Hematopoietic multipotent progenitor cell treated with erythropoietin and hydrocortisone succinate and interleukin-3 and kit ligand, for 17 days (in vitro differentiated cells): ENCODE data around the gene MEX3C.

Experiments used
- DNase-seq: peaks from one replicate; pipeline ENCODE4 v3.0.0-alpha.2; 2015; ENCODE audit warnings: low spot score

MEX3C gene

DNA sequence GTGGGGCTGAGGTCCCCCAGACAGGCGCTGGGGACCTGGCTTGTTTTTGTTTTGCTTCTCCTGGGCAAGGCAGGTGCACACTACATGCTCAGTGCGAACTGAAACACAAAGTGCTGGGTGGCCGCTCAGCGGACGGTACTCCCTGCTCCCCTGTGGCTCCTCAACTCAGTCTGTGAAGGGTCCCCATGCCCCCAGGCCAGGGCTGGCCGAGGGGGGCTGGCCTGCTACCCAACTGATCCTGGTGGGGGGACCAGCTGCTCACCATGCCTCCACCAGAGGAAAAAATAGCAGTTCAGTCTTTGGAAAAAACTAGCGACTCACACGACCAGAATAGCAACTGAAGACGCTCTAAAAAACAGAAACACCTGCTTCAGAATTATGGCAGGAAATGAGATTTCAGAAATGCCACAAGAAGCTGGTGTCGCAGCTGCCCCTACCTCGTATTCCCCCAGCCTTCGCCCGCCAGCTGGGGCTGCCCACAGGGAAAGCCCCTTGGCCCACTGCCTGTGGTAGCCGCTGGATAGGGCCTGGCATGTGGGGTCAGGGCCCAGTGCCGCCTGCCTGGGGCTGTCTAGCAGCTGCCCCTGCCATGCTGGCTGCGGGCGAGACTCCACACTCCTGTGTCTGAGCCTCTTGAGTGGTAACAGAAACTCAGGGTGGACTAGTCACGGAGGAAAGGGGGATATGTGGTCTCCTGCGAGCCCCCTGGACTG, 43.7 kb downstream of the MEX3C start:
- no peak for DNase-seq

- DNase-seq = no peak
Observed at GRCh38 chr18:51151568-51152511, 45.6 kb downstream of the MEX3C start.

- no peak for DNase-seq
Observed at GRCh38 chr18:51151185-51151567, 46.3 kb downstream of the MEX3C start.

DNA sequence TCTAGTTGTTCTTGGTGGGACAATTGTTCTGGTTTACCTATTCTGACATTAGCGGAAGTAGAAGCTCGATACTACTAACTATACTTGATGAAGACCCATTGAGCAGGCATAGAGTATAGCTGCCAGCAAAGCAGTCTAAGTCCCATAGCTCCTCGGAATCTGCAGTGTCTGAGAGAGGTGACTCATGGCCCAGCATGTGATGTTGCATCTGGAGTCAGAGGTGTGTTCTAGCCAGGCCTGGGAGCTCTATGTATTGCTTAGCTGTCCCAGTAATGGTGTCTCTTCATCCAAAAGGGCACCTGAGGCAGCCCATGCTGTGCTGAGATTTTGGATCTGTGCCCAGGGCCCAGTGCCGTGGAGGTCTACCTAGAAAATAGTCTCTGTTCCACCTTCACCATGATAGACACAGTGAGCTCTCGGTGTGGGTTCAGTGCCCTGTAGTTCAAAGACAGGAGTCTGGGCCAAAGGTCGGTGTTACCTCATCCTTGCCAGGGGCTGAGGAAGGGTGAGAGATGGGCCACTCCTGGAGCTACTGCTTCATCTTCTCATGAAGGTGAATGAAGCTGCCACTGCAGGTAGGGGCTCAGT, 47.3 kb downstream of the MEX3C start:
- no peak for DNase-seq

DNA sequence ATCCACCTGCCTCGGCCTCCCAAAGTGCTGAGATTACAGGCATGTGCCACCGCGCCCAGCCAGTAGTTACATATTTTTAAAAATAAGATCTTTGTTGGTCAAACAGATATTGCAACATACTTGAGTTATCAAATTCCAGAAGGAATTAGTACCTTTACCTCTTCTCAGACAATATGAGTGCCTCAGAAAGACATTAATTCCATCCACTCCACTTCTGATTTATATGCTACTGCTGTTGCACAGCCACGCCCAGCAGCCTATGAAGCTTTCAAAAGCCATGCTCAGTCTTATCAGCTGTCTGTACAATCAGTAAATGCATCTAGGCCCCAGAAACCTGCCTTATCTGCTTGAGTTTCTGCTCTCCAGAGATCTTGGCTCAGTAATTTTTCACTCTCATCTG, 47.8 kb downstream of the MEX3C start:
- DNase-seq = no peak

DNA sequence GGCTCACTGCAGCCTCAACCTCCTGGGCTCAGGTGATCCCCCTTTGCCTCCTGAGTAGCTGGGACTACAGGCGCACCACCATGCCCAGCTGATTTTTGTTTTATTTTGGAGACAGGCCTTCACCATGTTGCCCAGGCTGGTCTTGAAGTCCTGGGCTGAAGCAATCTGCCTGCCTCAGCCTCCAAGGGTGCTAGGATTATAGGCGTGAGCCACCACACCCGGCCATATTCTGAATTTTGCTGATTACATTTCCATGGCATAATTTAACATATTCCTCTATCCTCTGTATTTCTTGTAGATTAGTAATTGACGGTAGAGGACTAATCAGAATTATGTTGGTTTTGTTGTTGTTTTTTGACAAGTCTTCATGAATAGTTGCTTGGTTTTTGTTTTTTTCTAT, 50.6 kb downstream of the MEX3C start:
- no peak for DNase-seq

- no peak for DNase-seq
Observed at GRCh38 chr18:51138936-51139335, 58.5 kb downstream of the MEX3C start.

- no peak for DNase-seq
Observed at GRCh38 chr18:51137891-51138290, 59.6 kb downstream of the MEX3C start.

DNA sequence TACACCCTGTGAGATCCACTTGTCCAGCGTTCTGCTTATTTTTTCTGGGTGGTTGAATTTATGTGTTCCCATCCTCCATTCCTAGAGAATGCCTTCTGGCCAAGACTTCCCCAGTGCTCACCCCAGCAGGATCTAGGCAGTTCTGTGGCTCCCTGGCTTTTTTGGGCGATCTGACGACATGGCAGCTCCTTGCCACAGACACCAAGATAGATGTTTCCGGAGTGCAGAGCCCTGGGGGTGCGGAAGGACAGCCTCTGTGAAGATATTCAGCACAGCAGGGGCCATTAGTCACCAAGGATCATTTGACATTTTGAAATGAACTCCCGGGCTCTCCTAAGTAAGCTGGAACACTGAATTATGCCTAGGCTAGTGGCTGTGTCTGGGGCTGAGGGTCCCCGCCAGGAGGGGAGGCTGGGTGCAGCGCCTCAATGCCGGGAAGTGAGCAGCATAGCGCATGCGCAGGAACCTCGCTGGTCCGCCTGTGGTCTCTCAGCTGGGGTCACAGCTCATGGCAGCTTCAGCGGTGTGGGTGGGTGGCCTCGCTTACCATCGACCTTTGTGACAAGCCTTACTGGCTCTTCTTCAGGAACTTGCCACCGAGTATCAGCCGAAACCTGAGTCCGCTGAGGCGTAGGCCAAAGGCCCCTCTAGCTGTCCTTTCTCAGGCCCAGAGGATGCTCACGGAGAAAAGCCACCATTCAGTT, 60.3 kb downstream of the MEX3C start:
- DNase-seq = no peak

GRCh38 chr18:51135795-51136194, 61.7 kb downstream of the MEX3C start:
- DNase-seq = no peak

- no peak for DNase-seq
Observed at GRCh38 chr18:51135364-51135763, 62.1 kb downstream of the MEX3C start.

- DNase-seq = no peak
Observed at GRCh38 chr18:51134721-51135120, 62.8 kb downstream of the MEX3C start.

DNA sequence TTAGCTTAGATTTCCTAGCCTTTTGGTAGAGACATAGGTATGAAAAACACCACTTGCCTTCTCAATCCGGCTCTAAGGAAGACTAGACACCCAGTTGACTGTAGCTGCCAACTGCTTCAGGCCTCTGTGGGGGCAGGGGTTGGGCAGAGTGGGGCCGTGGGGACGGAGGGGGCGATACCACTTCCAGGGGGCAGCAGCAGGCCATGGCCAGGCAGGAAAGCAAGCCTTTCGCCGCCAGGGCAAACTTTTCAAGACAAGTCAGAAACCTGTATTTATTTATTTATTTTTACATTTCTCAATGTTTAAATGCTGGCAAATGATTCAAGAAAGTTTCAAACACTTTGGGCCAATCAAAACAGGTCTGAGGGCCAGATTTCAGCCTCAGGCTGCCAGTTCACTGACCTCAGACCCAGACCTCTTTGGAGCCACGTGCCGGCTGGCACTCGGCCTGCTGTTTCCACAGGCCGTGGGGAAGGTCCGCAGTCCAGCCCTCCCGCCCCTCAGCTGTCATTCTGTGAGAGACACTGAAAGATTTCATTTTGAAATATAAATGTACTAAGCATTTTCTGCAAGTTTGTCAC, 63.8 kb downstream of the MEX3C start:
- DNase-seq = no peak

DNA sequence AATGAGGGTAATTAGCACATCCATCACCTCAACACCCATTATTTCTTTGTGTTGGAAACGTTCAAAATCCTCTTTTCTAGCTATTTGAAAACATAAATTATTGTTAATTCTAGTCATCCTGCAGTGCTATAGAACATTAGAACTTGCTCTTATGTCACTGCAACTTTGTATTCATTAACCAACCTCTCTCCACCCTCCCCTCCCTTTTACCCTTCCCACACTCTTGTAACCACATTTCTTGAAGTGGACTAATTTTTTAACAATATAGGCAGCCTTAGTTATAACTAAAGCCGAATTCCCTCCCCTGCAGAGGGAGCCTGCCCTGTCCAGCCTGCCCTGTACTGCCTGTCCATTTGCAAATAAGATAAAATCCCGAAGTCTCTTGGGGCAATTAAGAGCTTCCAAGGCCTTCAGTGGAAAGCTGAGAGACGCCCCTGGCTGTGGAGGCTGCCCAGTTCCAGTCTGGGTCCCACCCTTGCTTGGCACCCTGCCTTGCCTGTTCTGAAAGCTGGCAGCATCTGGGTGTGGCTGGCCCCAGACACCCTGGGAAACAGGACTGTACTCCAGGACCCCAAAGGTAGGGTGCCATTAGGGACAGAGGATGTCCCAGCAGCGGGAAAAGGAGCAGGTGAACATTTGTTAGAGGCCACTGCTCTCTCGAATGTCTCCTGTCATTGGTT, 65.1 kb downstream of the MEX3C start:
- no peak for DNase-seq

DNA sequence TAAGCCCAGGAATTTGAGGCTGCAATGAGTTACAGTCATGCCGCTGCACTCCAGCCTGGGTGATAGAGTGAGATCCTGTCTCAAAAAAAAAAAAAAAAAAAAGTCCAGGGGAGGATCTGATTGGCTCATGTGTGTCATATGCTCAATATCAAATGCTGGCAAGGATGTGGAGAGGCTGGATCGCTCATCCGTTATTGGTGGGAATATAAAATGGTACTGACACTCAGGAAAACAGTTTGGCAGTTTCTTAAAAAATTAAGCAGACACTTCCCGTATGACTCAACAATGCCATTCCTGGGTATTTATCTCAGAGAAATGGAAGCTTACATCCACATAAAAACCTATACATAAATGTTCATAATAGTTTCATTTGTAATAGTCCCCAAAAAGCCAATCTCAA, 68.9 kb downstream of the MEX3C start:
- DNase-seq = no peak

GRCh38 chr18:51127664-51128063, 69.8 kb downstream of the MEX3C start:
- no peak for DNase-seq

DNA sequence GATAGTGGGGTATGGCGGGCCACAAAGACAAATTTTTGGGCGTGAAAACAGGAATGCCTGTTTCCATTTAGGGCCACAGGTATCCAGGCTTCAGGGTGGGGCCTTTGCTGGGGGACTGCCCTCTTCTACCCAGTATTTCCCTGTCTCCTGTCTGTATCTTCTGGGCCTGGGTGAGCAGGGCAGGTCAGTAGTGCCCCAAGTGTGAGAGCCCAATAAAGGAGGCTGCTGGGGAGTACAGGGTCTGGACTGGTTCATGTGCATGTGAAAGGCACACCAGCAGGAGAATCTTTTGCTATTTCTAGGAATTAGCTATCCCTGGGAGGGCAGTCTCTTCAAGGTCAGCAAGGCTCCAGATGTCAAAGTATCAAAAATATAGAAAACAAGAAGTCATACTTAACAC, 71.5 kb downstream of the MEX3C start:
- DNase-seq = no peak
